Stimulated activated CD4-positive, alpha-beta T cell treated with anti-CD3 and anti-CD28 coated beads, Interleukin-2, amount 100 ng/mL, for 48 hours (primary cell): ENCODE data around the gene PRKG1.

Experiments
- DNase-seq, 2 donors: peaks; one replicate each; pipeline ENCODE4 v3.0.0-alpha.2; 2020

PRKG1 gene

GRCh38 chr10:51867956-51868355 is 793.7 kb downstream of the PRKG1 start:
- no peak for DNase-seq

DNA sequence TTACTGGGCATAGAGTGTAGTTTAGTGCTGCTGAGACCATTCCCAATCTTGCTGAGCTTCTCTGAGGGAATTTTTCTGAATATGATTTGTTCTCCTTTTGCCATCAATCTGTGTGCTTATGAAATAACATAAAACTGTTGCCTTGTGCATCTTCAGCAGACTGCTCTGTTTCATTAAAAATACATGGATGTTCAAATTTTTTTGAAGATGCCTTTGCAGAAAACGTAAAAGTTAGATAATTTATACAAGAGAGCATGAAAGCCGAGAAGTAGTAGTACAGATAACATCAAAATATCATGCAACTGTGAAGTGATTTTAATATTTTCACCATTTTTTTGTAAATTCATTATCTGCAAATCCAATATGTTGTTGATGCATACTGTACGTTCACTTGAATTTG is 799.8 kb downstream of the PRKG1 start:
- no peak for DNase-seq

- DNase-seq = no peak
Observed at GRCh38 chr10:51875610-51876009, 801.3 kb downstream of the PRKG1 start.

DNA sequence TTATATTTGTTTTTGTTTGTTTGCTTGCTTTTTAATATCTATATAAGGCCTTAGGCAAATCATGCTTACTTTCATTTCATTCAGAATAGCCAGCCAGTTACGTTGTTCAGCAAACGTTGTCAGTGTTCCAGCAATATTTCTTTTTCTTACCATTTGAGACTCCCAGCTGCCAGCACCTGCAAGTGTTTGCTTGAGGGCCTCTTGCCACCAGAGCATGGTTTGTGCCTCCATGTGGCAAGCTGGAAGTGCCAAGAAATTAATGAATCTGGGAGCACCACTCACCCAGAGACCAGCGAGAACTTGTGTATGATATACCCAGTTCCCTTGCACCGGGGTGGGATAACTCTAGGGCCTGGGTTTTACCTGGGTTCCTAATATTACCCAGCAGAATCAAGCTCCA is 802.2 kb downstream of the PRKG1 start:
- DNase-seq = no peak

GRCh38 chr10:51876979-51877378 is 802.7 kb downstream of the PRKG1 start:
- no peak for DNase-seq

GRCh38 chr10:51877636-51878035 is 803.3 kb downstream of the PRKG1 start:
- no peak for DNase-seq

- DNase-seq = no peak
Observed at GRCh38 chr10:51878695-51879094, 804.4 kb downstream of the PRKG1 start.

- DNase-seq = no peak
Observed at GRCh38 chr10:51879238-51879637, 805.0 kb downstream of the PRKG1 start.

- DNase-seq = no peak
Observed at GRCh38 chr10:51881213-51881612, 806.9 kb downstream of the PRKG1 start.

- no peak for DNase-seq
Observed at GRCh38 chr10:51886438-51887068, 812.3 kb downstream of the PRKG1 start.

DNA sequence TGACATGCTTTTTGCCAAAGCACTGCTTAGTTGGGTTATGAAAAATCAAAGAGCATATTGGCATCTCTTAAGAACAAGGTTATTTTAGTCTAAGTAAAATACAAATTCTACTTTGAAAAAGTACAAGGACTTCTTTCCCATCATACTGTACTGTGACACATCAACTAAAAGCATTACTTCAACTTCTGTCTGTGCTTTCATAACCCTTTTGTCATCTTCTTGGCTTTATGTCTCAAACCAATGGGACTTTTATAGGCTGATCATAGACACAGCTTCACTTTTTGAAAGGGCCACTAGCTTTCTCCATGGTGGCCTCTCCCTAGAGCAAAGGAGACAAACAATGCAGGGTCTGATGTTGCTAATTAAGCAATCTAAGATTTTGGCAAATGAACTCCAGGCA is 814.0 kb downstream of the PRKG1 start:
- DNase-seq = no peak

DNA sequence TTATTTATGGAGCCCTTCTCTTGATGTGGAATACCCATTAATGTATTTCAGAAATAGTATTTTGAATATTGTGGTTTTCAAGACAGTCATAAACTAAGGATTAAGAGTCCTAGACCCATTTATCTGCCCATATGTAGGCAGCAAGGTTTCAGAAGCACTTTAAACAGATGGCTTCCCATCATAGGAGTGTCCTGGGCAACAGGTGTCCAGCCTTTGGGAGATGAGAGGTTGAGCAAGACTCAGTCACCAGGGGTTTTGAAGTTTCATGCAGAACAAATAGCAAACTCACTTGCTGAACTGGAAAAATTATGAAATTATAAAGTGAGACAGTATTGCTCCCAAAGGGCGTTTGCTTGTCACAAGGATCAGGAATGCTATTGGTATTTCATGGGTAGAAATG is 818.0 kb downstream of the PRKG1 start:
- no peak for DNase-seq

DNA sequence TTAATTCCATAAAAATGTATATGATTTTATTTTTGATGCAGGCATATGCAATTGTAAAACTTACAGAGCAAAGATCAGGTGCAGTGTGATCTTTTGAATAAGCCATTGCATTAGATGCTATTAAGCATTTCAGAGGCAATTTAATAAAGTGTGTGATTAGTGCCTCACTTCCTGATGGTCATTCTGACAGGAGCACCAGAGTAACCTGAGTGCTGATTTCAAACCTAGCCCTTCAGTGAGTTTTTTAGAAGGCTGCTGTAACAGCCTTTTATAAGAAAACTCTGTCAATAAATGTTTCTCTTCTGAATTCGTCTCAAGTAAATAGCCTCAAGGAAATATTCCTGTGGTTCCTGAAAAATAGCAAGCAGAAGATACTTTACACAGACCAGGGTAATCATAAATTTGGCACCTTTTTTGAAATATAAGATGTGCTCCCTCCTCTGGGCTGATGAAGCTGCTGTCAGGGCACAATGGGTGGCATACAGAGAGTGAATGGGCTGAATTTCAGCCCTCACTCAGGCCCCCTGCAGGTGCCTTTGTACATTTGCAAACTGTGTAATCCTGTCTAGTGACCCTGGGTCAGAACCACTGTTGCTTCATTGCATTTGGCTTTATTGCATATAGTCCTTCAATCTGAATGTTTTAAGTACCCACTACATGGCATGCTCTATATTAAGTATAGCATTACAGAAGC is 818.8 kb downstream of the PRKG1 start:
- DNase-seq = no peak

DNA sequence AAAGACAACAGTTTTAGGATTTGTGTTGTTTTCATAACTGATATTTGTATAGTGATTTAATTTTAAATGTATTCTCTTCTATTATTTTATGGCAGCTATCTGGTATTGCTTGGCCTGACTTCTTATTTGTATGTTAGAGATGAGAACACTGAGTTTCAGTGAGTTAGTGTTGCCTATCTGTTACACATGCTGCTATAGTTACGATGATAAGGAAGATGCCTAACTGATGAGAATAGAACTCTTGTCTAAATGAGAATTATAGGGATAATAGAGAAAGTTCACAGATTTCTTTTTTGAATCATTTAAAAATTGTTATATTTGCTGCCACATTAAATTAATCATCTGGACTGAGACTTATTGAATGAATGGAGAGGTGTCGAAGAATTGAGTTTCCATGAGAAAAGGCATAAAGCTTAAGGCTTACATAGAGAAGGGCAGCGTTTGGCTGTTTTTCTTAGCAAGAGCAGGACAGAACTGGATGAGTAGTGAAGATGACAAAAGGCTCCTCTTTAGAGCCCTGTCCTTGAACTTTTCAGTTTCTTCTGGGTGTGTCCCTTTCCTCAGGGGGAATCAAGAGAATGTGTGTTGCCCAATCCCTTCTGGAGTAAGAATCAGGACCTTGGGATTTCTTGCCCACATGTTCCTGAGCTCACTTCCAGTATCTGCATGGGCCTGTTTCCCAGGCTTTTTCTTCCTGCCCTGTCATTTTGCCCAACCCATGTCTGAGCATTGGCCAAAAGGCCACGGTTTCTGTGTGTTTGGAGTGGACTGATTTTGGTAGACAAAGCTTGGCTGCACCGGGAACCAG is 820.7 kb downstream of the PRKG1 start:
- no peak for DNase-seq

DNA sequence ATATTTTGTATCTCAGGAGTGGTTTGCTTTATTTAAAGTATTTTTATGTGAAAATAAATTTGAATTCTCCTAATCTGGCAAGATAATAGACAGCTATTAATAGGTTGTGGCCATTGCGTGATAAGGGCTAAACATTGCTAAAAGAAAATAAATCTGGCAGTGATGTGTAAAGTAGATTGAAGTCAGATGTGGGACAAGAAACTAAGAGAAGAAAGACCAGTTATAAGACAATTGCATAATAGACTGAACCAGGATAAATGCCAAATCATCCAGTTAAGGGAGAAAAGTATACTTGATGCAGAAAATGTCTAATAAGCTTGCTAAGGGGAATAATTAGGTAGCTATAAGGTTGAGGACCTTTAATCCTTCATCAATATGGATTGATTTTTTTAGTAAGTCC is 822.6 kb downstream of the PRKG1 start:
- no peak for DNase-seq

DNA sequence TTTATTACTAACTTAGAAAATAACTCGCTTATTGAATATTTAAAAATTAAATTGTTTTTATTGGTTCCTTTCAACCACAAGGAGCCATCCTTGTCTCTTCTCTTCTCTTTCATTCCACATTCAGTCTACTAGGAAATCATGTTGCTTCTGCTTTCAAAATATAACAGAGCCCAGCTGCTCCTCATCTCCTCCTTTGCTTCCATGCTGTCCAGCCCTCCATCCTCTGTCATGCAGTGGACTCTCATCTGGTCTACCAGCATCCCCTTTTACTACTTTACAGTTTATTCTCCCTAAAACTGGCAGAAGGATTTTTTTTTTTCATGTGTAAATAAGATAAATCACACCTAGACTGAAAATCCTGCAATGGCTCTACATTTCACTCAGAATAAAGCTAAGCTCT is 823.3 kb downstream of the PRKG1 start:
- no peak for DNase-seq

DNA sequence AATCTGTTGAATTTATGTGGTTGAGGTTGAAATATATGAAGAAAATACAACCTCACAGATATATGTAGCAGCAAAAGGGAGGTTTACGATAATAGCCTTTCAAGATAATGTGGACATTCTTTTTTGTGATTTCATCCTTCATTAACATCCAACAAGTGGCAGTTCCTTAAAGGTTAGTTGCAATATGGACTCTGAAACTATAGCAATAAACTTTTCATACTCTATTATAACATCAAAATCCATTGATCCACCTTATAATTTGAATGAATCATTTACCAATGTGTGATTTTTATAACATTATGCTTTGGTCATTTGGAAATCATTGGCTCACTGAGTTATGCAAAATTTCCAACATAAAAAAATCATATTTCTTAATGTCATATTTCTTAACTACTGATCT is 825.9 kb downstream of the PRKG1 start:
- DNase-seq = no peak

DNA sequence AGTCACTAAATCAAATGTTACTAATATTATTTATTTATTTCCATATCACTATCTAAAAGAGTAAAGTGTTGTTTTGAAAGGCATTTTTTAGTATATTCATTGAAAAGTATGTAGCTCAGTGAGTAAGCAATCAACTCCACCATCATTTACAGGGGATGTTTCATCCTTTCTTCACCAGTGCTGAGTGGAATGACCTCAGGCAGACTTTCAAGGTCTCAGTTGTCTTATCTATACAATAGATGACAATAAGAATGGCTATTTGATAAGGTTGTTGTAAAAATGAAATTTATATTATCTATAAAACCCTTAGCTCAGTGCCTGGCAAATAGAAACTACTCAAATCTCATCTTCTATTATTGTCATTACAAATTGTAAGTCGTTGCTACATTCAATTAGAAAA is 829.4 kb downstream of the PRKG1 start:
- DNase-seq = no peak

GRCh38 chr10:51905032-51905431 is 830.7 kb downstream of the PRKG1 start:
- DNase-seq = no peak

DNA sequence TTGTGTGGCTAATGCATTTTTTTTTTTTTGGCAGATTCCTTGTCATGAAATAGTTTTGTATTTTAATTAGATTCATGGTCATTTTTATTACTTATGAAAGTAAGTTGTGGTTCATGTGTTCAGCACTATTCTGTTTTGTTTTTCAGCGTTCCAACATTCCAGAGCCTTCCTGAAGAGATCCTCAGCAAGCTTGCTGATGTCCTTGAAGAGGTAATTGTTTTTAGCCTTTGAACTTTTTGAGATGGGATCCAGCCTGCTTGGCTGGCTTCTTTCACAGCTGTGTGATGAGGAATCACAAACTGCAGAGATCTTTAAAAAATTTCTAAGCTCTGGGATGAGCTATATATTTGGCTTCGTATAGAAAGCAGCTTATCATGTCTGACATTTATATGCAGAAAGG is 833.1 kb downstream of the PRKG1 start:
- DNase-seq = no peak

DNA sequence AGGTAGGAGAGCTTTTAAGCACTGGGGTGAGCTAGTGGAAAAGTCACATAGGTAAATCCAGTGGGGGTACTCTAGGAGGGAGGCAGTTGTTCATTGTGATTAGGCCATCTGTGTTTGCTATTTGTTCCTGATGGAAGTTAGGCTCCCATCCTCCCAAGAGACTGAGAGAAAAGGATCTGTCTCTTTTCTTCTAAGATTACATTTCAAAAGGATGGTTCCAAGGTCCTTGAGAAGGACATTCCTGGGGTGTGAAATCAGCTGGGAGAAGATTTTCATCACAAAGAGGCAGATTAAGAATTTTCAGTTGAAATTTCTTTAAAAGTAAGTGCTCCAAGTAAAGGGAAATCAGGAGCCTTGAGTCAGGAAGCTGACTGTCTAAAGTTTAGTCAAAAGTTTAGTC is 835.9 kb downstream of the PRKG1 start:
- DNase-seq = no peak

DNA sequence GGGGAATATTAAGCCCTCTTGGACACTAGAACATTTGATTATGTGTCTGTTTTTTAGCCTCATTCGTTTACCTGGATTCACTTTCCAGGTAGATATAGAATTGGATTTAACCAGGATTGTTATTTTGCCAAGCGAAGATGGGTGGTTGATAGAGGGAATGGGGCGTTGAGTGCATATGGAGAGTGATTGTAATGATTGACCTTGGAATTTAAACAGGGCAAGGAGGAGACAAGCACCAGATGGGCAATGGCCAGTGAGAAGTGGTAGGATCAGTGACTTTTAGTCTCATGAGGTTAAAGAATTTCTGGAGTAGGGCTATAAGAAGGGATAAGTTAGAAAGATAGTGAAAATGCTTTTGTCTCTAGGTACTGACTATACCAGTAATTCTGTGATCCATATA is 836.3 kb downstream of the PRKG1 start:
- no peak for DNase-seq

DNA sequence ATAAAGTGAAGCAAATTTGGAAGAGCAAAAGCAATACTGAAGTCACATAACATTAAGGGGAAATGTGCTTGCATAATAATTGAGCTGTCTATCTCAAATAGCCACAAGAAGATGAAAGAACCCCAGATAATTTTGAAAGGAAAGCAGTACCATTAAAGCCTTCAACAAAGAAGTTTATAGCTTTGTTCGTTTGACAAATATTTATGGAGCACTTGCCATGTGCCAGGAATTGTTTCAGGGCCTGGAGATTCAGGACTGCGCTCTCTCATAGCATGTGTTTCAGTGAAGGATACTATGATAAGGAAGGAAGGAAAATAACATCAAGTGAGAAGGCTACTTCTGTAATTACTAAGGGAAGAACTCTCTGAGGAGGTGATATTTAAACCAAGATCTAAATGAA is 837.4 kb downstream of the PRKG1 start:
- no peak for DNase-seq

DNA sequence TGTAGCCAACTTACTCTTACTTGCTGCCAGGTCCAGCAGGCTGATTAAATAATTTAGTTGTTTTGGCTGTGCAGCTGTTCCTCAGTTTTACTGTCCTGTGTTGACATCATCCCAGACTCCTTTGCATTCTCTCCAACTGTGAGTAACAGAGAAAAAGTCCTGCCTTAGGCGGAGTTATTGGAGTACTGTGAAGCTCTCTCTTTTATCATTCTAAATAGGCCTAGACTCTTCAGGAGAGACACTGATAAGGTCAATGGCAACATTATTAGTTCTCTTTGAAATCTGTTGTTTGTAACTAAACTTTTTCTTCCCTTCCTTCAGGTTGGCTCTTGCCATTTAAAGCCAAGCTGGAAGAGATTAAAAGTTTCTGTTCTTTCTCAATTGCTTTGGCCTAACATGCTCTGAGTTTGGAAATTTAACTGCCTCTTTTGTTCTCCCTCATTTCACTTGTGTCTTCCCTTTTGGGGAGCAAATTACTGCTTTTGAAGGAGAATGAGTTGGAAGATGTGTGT is 840.8 kb downstream of the PRKG1 start:
- DNase-seq = no peak
